DMS 273 (cell line): ENCODE results near the gene SDCBP2.
A peak's percentile ranks its signal among the peaks of the same experiment; 100 is the strongest.

Experiments
- DNase-seq: peaks from one replicate; lab custom pipeline; 2025; ENCODE audit not compliant: unreplicated experiment; lab: John Stamatoyannopoulos, UW

Gene SDCBP2

GRCh38 chr20:1331801-1332453 lies 3.0 kb upstream of the SDCBP2 start:
- DNase-seq = no peak

GRCh38 chr20:1331101-1331500 lies 2.2 kb upstream of the SDCBP2 start:
- no peak for DNase-seq

GRCh38 chr20:1330075-1330830 lies 1.3 kb upstream of the SDCBP2 start:
- DNase-seq = no peak

GRCh38 chr20:1327827-1328679 lies 886 bp downstream of the SDCBP2 start:
- no peak for DNase-seq

- DNase-seq = no peak
Observed at GRCh38 chr20:1327241-1327653, 1.7 kb downstream of the SDCBP2 start.

- DNase-seq = no peak
Observed at GRCh38 chr20:1326031-1326930, 2.7 kb downstream of the SDCBP2 start.

GRCh38 chr20:1325173-1326030 lies 3.5 kb downstream of the SDCBP2 start:
- peak; percentile 97 for DNase-seq

- no peak for DNase-seq
Observed at GRCh38 chr20:1324598-1325172, 4.3 kb downstream of the SDCBP2 start.

- DNase-seq = no peak
Observed at GRCh38 chr20:1323830-1324597, 4.9 kb downstream of the SDCBP2 start.

GRCh38 chr20:1323256-1323655 lies 5.7 kb downstream of the SDCBP2 start:
- DNase-seq = no peak

GRCh38 chr20:1322511-1323245 lies 6.3 kb downstream of the SDCBP2 start:
- no peak for DNase-seq

- DNase-seq = no peak
Observed at GRCh38 chr20:1321654-1321939, 7.3 kb downstream of the SDCBP2 start.

GRCh38 chr20:1320902-1321653 lies 7.9 kb downstream of the SDCBP2 start:
- no peak for DNase-seq

- DNase-seq = no peak
Observed at GRCh38 chr20:1320016-1320415, 8.9 kb downstream of the SDCBP2 start.

GRCh38 chr20:1319462-1319861 lies 9.5 kb downstream of the SDCBP2 start:
- no peak for DNase-seq

GRCh38 chr20:1319051-1319450 lies 9.9 kb downstream of the SDCBP2 start:
- DNase-seq = no peak

- DNase-seq = no peak
Observed at GRCh38 chr20:1317545-1318255, 11.2 kb downstream of the SDCBP2 start.
